Measurements from ENCODE around the gene HECTD2.

GRCh38 chr10:91367558-91367957 lies 42.6 kb upstream of the HECTD2 start:
- TF ChIP-seq CTCF (conservative IDR thresholded peaks at IDR 0.05; ENCODE audit: low read length) (no peak), EZH2phosphoT487 (IDR thresholded peaks at IDR 0.05; ENCODE audit: borderline replicate concordance) (no peak)
